SK-N-SH (cell line): Measurements from ENCODE around the gene FAM120A. TPM values are rescaled to one million over a fixed set of nuclear protein-coding genes. Genes with fewer than 3 reads are reported as not detected.

Experiments
- CTCF ChIA-PET: fragments of 300-600, 350-600 bp; formaldehyde crosslinking; extraction: SDS; loops from one replicate; lab custom pipeline; 2021; lab: Yijun Ruan, JAX
- POLR2A ChIA-PET: fragments of 350-600 bp; sonication (Branson Sonifier 250); formaldehyde crosslinking; extraction: SDS; loops from one replicate; lab custom pipeline; 2020; ENCODE audit warnings: antibody characterized with exemption, inconsistent platforms; lab: Yijun Ruan, JAX
- DNase-seq: peaks from one replicate; pipeline ENCODE4 v3.0.0; 2012
- H2AFZ ChIP-seq: fragments of 200-600 bp; sonication (generic); 2 replicates; pipeline ENCODE4 v1.8.1; 2016; ENCODE audit warnings: antibody characterized with exemption, mild to moderate bottlenecking, low read depth
- H3F3A ChIP-seq: fragments of 200-600 bp; sonication (generic); replicated peaks from 2 replicates; pipeline ENCODE3; 2016; ENCODE audit warnings: antibody characterized with exemption, mild to moderate bottlenecking; ENCODE audit not compliant: insufficient read depth
- H3K27ac ChIP-seq, 2 experiments: fragments of 200-500 bp in 1 of 2; fragments of 200-600 bp in 1 of 2; sonication (Bioruptor generic) in 1 of 2; sonication (generic), shearing (Covaris generic) in 1 of 2; 2 replicates each; pipeline versions ENCODE4 v1.5.1 to v1.6.1; 2014 to 2016; ENCODE audit warnings: low read depth in 2 of 2, inconsistent platforms in 1 of 2, low read length in 1 of 2, mild to moderate bottlenecking in 1 of 2, mixed read lengths in 1 of 2
- H3K27me3 ChIP-seq: fragments of 200-600 bp; sonication (generic), shearing (Covaris generic); 2 replicates; pipeline ENCODE4 v1.6.1; 2016; ENCODE audit warnings: mixed run types; ENCODE audit not compliant: insufficient read depth
- H3K36me3 ChIP-seq, 2 experiments: fragments of 200-500 bp in 1 of 2; fragments of 200-600 bp in 1 of 2; sonication (Bioruptor generic) in 1 of 2; sonication (generic) in 1 of 2; replicated peaks in 1 of 2; 2 replicates each; pipeline versions ENCODE3 to v1.5.1; 2014 to 2016; ENCODE audit warnings: low read length in 1 of 2, mild to moderate bottlenecking in 1 of 2; ENCODE audit not compliant: insufficient read depth in 2 of 2, control insufficient read depth in 1 of 2
- H3K4me1 ChIP-seq, 2 experiments: fragments of 200-500 bp in 1 of 2; fragments of 200-600 bp in 1 of 2; sonication (Bioruptor generic) in 1 of 2; sonication (generic), shearing (Covaris generic) in 1 of 2; 2 replicates each; pipeline versions ENCODE4 v1.5.1 to v1.6.1; 2014 to 2016; ENCODE audit warnings: low read depth in 1 of 2, low read length in 1 of 2, mixed run types in 1 of 2; ENCODE audit not compliant: insufficient read depth in 2 of 2, control insufficient read depth in 1 of 2
- H3K4me2 ChIP-seq: fragments of 200-600 bp; sonication (generic), shearing (Covaris generic); 2 replicates; pipeline ENCODE4 v1.6.1; 2017; ENCODE audit warnings: mixed run types
- H3K4me3 ChIP-seq, 2 experiments: fragments of 200-500 bp in 1 of 2; fragments of 200-600 bp in 1 of 2; sonication (Bioruptor generic) in 1 of 2; sonication (generic), shearing (Covaris generic) in 1 of 2; 2 replicates each; pipeline versions ENCODE4 v1.5.1 to v1.8.1; 2014 to 2016; ENCODE audit warnings: low read depth in 2 of 2, inconsistent platforms in 1 of 2, low read length in 1 of 2, mild to moderate bottlenecking in 1 of 2, mixed read lengths in 1 of 2, moderate library complexity in 1 of 2
- H3K79me2 ChIP-seq: fragments of 200-600 bp; sonication (generic); 2 replicates; pipeline ENCODE4 v1.8.1; 2017; ENCODE audit warnings: mild to moderate bottlenecking; ENCODE audit not compliant: insufficient read depth
- H3K9ac ChIP-seq: fragments of 200-600 bp; sonication (generic); 2 replicates; pipeline ENCODE4 v1.6.1; 2017; ENCODE audit warnings: mixed run types
- H3K9me2 ChIP-seq: fragments of 200-600 bp; sonication (generic); 2 replicates; pipeline ENCODE4 v1.6.1; 2017; ENCODE audit warnings: mixed run types
- H3K9me3 ChIP-seq: fragments of 200-600 bp; sonication (generic); 2 replicates; pipeline ENCODE4 v1.6.1; 2017; ENCODE audit warnings: mixed run types, mild to moderate bottlenecking, moderate library complexity
- H4K20me1 ChIP-seq: fragments of 200-600 bp; sonication (generic); 2 replicates; pipeline ENCODE4 v1.6.1; 2017; ENCODE audit warnings: mild to moderate bottlenecking, mixed run types; ENCODE audit not compliant: insufficient read depth
- ELF1 ChIP-seq: IDR thresholded peaks from 2 replicates; pipeline ENCODE4 v1.4.0; 2012
- EZH2phosphoT487 ChIP-seq: fragments of 200-600 bp; sonication (generic); IDR thresholded peaks from 2 replicates; pipeline ENCODE4 v1.6.1; 2017; ENCODE audit warnings: low read depth, mixed run types, mild to moderate bottlenecking, antibody characterized with exemption, moderate library complexity, borderline replicate concordance
- FOXJ3 ChIP-seq: sonication (generic); formaldehyde crosslinking; IDR thresholded peaks from 2 replicates; pipeline ENCODE4 v1.5.1; 2020; ENCODE audit warnings: mild to moderate bottlenecking, missing genetic modification reagents
- GABPA ChIP-seq: IDR thresholded peaks from 2 replicates; pipeline ENCODE4 v1.4.0; 2012; ENCODE audit warnings: low read depth, mild to moderate bottlenecking
- REST ChIP-seq: IDR thresholded peaks from 2 replicates; pipeline ENCODE4 v1.6.1; 2012; ENCODE audit warnings: mild to moderate bottlenecking, low read depth, low read length, moderate library complexity
- SIN3A ChIP-seq: IDR thresholded peaks from 2 replicates; pipeline ENCODE4 v1.6.1; 2012; ENCODE audit warnings: low read depth, mild to moderate bottlenecking, low read length, moderate library complexity, borderline replicate concordance
- WGBS: methylation state at CpG from one replicate; pipeline ENCODE4 v1.1.6; 2017; ENCODE audit warnings: low lambda C conversion rate; 5-methylcytosine and 5-hydroxymethylcytosine counted together
- polyA plus RNA-seq, 3 experiments: library from polyadenylated mRNA; depleted of rRNA; stranded (reverse); fragments of >200 nt; gene quantifications; 2 replicates each; pipeline ENCODE4 v1.2.3, GENCODE V29; 2012
- TF ChIP-seq, protein P1 (sequence below): IDR thresholded peaks from 2 replicates; pipeline ENCODE4; 2012
- TF ChIP-seq, protein P2 (sequence below): fragments of 200-600 bp; sonication (generic); IDR thresholded peaks from 2 replicates; pipeline ENCODE4 v1.6.1; 2017; ENCODE audit warnings: antibody characterized with exemption, mild to moderate bottlenecking, moderate library complexity

Gene FAM120A
- polyA plus RNA-seq, 1 of the 3 experiments (the other 2 are of a cell fraction), result 58.6 TPM

DNA sequence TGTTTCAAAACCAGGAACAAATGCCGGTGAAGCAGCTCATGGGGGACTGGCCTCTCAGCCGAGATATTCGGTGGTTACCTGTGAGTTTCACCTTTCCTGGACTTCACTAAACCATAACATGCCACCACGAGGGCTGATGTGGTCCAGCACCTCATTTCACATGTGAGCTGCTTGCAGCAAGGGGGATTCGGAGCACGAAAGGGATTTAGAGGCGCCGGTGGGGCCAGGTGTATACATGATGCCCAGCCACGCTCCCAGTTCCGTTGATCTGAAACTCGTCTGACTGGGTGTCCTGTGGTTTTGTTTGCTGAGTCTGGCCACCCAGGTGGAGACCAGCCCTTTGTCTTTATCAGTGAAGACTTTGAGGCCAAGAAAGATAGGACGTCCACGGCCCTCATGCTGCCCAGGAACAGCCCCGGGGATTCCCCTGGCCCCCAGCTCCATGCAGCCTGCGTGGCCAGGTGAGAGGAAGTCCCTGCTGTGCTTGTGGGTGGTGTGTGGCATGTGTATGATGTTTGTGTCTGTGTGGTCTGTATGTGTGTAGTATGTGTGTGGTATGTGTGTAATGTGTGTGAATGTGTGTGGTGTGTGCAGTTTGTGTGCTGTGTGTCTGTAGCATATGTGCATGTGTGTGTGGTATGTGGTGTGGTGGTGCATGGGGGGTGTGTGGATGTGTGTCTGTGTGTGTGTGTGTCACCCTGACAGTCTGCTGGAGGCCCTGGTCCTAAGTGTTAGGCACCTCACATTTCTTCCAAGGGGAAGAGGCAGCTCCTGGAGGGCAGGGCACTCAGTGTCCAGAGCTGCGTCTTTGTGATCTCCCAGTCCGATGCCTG is 148.3 kb downstream of the FAM120A start:
- peaks cover 42% of the 10 kb centered on the region; the same call in 1 of the 2 replicates for H3K79me2 ChIP-seq
- CTCF ChIA-PET, result no interaction called here

More for the DNA sequence above, 148.3 kb downstream of the FAM120A start:
- no peaks in the 10 kb centered on the region for H3F3A ChIP-seq
- WGBS, result 75% methylated on average over 14 of the region's 17 CpGs
- no peak overlapping the region for H3K27ac ChIP-seq
- POLR2A ChIA-PET, result interaction anchor here (0.6 kb wide), 1 partner anchor 440 kb away, joined by 3 read pairs; no protein-coding TSS in a partner anchor
- peaks cover 0 to 2% of the 10 kb centered on the region in 2 experiments for H3K36me3 ChIP-seq
- no peak overlapping the region for H3K4me3 ChIP-seq
- no peak overlapping the region for H3K9ac ChIP-seq
- TF ChIP-seq, protein P1, sequence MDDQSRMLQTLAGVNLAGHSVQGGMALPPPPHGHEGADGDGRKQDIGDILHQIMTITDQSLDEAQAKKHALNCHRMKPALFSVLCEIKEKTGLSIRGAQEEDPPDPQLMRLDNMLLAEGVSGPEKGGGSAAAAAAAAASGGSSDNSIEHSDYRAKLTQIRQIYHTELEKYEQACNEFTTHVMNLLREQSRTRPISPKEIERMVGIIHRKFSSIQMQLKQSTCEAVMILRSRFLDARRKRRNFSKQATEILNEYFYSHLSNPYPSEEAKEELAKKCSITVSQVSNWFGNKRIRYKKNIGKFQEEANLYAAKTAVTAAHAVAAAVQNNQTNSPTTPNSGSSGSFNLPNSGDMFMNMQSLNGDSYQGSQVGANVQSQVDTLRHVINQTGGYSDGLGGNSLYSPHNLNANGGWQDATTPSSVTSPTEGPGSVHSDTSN, result no peak
- TF ChIP-seq REST (no peak), SIN3A (no peak), EZH2phosphoT487 (no peak), GABPA (no peak), FOXJ3 (CRISPR knock-in tag) (no peak), ELF1 (no peak)
- TF ChIP-seq, protein P2, sequence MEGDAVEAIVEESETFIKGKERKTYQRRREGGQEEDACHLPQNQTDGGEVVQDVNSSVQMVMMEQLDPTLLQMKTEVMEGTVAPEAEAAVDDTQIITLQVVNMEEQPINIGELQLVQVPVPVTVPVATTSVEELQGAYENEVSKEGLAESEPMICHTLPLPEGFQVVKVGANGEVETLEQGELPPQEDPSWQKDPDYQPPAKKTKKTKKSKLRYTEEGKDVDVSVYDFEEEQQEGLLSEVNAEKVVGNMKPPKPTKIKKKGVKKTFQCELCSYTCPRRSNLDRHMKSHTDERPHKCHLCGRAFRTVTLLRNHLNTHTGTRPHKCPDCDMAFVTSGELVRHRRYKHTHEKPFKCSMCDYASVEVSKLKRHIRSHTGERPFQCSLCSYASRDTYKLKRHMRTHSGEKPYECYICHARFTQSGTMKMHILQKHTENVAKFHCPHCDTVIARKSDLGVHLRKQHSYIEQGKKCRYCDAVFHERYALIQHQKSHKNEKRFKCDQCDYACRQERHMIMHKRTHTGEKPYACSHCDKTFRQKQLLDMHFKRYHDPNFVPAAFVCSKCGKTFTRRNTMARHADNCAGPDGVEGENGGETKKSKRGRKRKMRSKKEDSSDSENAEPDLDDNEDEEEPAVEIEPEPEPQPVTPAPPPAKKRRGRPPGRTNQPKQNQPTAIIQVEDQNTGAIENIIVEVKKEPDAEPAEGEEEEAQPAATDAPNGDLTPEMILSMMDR, result no peak
- no peaks in the 10 kb centered on the region for H3K27me3 ChIP-seq
- H3K9me3 ChIP-seq, result no peaks in the 10 kb centered on the region
- H3K4me1 ChIP-seq, result peaks cover 0 to 7% of the 10 kb centered on the region in 2 experiments; a peak in 1 of 4 replicates
- no peak for DNase-seq
- H3K9me2 ChIP-seq, result no peaks in the 10 kb centered on the region
- H3K4me2 ChIP-seq, result no peak overlapping the region
- peaks cover 22% of the 10 kb centered on the region; the same call in 1 of the 2 replicates for H4K20me1 ChIP-seq
- no peak overlapping the region for H2AFZ ChIP-seq
